HG03060 (cell line): ENCODE results near the gene PRADC1.
"Not testable (repeated sequence)": the region's sequence is repeated elsewhere in the genome, so short reads cannot be mapped to it uniquely, and the experiment has no call there.

Experiments
- ATAC-seq: cut with Tn5 transposase; IDR thresholded peaks from one replicate; pipeline ENCODE4 v1.9.1; 2021; ENCODE audit warnings: low read depth, moderate number of reproducible peaks; ENCODE audit not compliant: unreplicated experiment

PRADC1 gene

GRCh38 chr2:73233154-73233931 lies at the start of gene PRADC1:
Gene PRADC1, minus strand, starts transcription at chr2:73233239. Its CDS starts 79 bp downstream, at chr2:73233160.
- peak; percentile 95 for ATAC-seq

- no peak for ATAC-seq
Observed at GRCh38 chr2:73281244-73281643, 48.2 kb upstream of the PRADC1 start.

GRCh38 chr2:73279852-73280251 lies 46.8 kb upstream of the PRADC1 start:
- no peak for ATAC-seq

- ATAC-seq: no peak
Observed at GRCh38 chr2:73272270-73272669, 39.2 kb upstream of the PRADC1 start.

- no peak for ATAC-seq
Observed at GRCh38 chr2:73269686-73270465, 36.8 kb upstream of the PRADC1 start.

- ATAC-seq: no peak
Observed at GRCh38 chr2:73268830-73269685, 36.0 kb upstream of the PRADC1 start.

GRCh38 chr2:73268366-73268829 lies 35.4 kb upstream of the PRADC1 start:
- ATAC-seq: no peak

GRCh38 chr2:73267008-73267407 lies 34.0 kb upstream of the PRADC1 start:
- ATAC-seq: no peak

- ATAC-seq: no peak
Observed at GRCh38 chr2:73266061-73266901, 33.2 kb upstream of the PRADC1 start.

- no peak for ATAC-seq
Observed at GRCh38 chr2:73265298-73266060, 32.4 kb upstream of the PRADC1 start.

GRCh38 chr2:73264783-73265182 lies 31.7 kb upstream of the PRADC1 start:
- no peak for ATAC-seq

- ATAC-seq: no peak
Observed at GRCh38 chr2:73264332-73264606, 31.2 kb upstream of the PRADC1 start.

GRCh38 chr2:73263540-73264331 lies 30.7 kb upstream of the PRADC1 start:
- no peak for ATAC-seq

GRCh38 chr2:73262691-73263429 lies 29.8 kb upstream of the PRADC1 start:
- not testable (repeated sequence) for ATAC-seq

- ATAC-seq: no peak
Observed at GRCh38 chr2:73262108-73262651, 29.1 kb upstream of the PRADC1 start.

- ATAC-seq: no peak
Observed at GRCh38 chr2:73260338-73260984, 27.4 kb upstream of the PRADC1 start.

- no peak for ATAC-seq
Observed at GRCh38 chr2:73259704-73260337, 26.8 kb upstream of the PRADC1 start.
